GM15510 (cell line): ENCODE measurements around the gene PLEK.

Experiments used
- POLR2A ChIP-seq: IDR thresholded peaks from 3 replicates; pipeline ENCODE4 v1.6.1; 2011; ENCODE audit warnings: borderline replicate concordance; ENCODE audit not compliant: insufficient read length; ENCODE audit errors: extremely low read depth

Gene PLEK

DNA sequence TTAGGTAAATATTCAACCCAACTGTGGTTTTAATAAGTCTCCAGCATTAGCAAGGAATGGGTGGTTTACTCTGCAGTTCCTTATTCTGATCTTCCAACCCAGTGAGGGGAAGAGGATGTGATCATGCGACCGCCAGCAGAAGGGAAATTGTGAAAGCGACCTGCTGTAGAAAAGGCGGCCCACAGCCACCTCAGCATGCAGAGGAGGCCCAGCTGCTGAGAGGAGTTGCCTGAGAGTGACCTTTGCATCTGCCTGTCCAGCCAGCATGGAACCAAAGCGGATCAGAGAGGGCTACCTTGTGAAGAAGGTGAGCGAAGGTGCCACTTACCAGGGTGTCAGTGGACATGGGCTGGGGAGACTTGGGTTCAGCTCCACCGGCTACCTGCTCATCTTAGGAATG is at the start of gene PLEK:
Gene PLEK, plus strand, starts transcription at position 196 of the 400 bp plus-strand sequence. Its CDS starts 70 bp downstream, at position 266.
- TF ChIP-seq POLR2A: peak; percentile 90

GRCh38 chr2:68316111-68316510 is 49.0 kb upstream of the PLEK start:
- TF ChIP-seq POLR2A: no peak

- TF ChIP-seq POLR2A: no peak
These were observed 46.8 kb upstream of the PLEK start for GRCh38 chr2:68317971-68318913.

DNA sequence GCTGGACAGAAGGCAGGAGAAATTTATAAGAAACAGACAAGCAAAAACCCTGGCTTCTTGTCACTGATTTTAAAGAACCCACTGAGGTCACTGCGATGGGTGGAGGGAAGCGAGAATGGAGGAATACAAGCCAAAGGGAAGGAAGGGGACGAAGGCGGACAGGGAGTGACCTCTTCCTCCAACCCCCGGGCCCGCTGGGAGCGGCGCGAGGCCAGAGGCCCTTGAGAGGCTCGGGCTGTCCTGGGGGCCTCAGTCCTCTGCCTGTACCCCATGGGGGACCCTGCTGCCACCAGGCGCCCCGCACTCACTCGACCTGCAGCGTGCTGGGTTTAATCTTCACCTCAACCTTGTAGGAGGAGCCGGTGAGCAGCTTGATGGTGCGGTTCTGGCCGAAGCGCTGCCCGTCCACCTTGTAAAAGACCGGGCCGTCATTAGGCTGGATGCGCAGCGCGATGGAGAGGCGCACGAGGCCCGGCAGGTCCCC is 46.1 kb upstream of the PLEK start:
- TF ChIP-seq POLR2A: no peak

DNA sequence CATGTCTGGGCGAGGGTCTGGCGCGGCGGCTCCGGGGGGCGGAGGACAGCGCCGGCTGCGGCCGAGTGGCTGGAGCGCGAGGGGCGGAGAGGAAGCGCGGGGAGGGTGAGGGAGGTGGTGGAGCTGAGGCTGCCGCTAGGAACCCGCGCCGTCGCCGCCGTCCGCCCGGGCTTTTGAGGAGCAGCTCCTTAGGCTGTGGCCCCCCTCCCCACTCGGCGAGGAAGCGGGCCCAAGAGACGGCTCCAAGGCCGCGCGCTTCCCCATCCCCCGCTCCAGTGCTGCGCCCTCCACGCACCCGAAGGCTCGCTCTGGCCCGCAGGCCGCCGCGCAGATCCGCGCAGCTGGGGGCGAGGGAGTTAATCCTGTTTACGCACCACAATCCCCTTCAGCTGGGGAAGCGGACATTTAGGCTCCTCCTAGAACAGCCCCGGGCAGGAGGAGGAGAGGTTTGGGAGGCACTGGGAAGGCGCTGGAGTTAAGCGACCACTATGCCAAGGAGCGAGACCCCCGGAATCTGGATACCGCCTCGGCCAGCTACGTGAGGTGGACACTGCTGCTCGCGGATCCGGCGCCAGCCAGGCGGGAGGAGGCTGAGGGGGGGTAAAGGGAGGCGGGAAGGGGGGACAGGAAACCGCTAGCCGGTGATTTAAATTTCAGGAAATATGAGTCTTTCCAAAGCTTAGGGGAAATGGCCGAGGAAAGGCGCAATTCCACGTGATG is 45.5 kb upstream of the PLEK start, which contains the start of gene CNRIP1:
Gene CNRIP1, minus strand, starts transcription at position 552 of the 720 bp plus-strand sequence. Its CDS starts 549 bp downstream, at position 3.
- TF ChIP-seq POLR2A: no peak

DNA sequence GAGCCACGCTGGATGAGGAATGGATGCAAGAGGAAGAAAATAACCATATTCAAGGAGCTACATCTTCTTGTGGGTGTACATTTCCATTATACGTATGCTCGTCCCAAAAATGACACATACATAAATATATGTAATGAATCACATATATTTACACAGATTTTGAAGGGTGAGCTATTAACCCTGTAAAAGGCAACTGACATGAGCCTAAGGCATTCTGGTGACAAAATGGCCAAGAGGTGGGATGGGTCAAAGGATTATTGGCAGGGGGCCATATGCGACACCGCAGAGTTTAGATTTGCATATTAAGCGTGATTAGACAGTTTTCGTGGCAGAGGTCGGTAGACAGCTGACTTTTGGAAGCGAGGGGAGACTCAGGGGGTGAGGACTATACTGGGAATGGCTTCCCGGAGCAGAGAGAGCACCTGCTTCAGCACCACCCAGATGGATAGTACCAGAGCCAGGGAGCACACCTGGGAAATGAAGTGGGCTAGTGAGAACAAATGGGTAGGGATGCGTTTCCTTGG is 44.9 kb upstream of the PLEK start:
- no peak for TF ChIP-seq POLR2A

GRCh38 chr2:68325056-68325455 is 40.0 kb upstream of the PLEK start:
- no peak for TF ChIP-seq POLR2A

GRCh38 chr2:68328901-68329300 is 36.2 kb upstream of the PLEK start:
- TF ChIP-seq POLR2A: no peak

- TF ChIP-seq POLR2A: no peak
These were observed 34.4 kb upstream of the PLEK start for GRCh38 chr2:68330691-68331090.

DNA sequence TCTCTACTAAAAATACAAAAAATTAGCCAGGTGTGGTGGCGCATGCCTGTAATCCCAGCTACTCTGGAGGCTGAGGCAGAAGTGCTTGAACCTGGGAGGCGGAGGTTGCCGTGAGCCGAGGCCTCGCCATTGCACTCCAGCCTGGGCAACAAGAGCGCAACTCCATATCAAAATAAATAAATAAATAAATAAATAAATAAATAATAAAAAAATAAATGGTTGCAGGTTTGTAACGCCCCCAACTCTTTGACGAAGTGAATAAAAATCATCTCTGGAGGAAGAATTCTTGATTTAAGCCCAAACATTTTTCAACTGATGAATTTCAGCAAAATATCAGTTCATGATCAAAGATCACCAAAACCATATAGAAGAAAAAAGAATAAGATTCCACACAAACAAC is 32.1 kb upstream of the PLEK start:
- no peak for TF ChIP-seq POLR2A

GRCh38 chr2:68333931-68334330 is 31.2 kb upstream of the PLEK start:
- no peak for TF ChIP-seq POLR2A

DNA sequence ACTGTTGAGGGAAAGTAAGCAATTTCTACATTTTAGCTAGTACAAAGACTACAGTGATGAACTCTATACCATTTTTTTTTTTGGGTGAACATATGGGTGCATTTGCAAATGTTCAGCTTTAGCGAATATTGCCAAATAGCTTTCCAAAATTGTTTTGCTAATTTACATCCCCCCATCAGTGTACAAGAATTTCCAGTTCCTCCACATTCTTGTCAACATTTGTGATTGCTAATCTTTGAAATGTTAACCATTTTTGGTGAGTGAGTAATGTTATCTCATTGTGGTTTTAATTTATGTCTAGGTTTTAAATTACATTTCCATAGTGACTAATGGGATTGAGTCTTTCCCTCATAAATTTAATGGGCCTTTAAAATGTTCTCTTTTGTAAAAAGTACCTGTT is 28.9 kb upstream of the PLEK start:
- no peak for TF ChIP-seq POLR2A

DNA sequence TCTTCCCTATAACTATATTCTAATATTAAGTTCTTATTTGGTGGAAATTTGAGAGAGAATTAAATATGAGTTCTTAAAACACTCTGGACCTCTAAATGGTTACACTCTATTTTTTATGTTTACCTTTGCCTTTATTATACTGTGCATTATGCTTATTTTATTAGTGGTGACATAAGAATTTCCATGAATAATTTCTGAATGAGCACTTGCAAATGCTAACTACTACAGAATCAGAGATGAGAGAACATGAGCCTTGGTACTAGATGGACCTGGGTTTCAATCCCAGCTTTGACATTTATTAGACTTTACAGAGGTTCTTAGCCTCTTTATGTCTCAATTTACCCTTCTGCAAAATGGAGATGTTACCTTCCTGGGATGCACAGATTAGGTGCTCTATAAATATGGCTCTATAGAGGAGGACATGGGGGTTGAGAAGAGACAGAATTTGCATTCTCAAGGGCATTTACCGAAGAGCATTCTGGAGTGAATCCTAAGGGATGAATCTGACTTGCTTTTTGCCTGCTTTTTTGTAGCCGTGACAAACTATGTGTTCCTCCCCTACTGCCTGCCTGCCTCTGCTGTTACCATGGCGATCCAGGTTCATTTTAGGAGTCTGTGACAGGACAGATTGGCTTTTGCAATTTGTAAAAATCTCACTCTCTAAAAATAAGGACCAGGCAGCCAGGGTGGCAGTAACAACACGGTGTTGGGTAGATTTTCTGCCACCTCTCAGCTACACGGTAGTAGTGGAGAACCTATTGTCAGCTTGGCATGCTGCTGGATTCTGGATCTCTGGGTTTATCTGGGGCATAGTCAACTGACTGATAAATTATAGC is 24.6 kb upstream of the PLEK start:
- no peak for TF ChIP-seq POLR2A

GRCh38 chr2:68341062-68341329 is 24.1 kb upstream of the PLEK start:
- TF ChIP-seq POLR2A: no peak
